OCI-LY7 (cell line): ENCODE data around the gene CCDC116.

ENCODE experiments used
- CTCF ChIP-seq: fragments of 200-600 bp; sonication (generic); conservative IDR thresholded peaks from 2 replicates; pipeline ENCODE4 v1.5.1; 2014; ENCODE audit warnings: mild to moderate bottlenecking, antibody characterized with exemption, low read length, moderate library complexity, mixed read lengths
- EZH2phosphoT487 ChIP-seq: fragments of 200-600 bp; sonication (generic); IDR thresholded peaks from 2 replicates; pipeline ENCODE4 v1.6.1; 2018; ENCODE audit warnings: low read depth, borderline replicate concordance, mild to moderate bottlenecking, mixed run types, antibody characterized with exemption, low read length, moderate library complexity, mixed read lengths

GRCh38 chr22:21666786-21667185 lies 34.2 kb downstream of the CCDC116 start:
- TF ChIP-seq CTCF (no peak), EZH2phosphoT487 (no peak)
